GM19372 (cell line): Measurements from ENCODE around the gene SAT1.
A peak's percentile ranks its signal among the peaks of the same experiment; 100 is the strongest.
"Not testable (repeated sequence)": the region's sequence is repeated elsewhere in the genome, so short reads cannot be mapped to it uniquely, and the experiment has no call there.

Experiments
- ATAC-seq: cut with Tn5 transposase; IDR thresholded peaks from one replicate; pipeline ENCODE4 v1.9.1; 2021; ENCODE audit warnings: mild to moderate bottlenecking, low read depth, moderate library complexity; ENCODE audit not compliant: unreplicated experiment

The SAT1 gene

GRCh38 chrX:23782863-23783588 lies at the start of gene SAT1:
TSS of gene SAT1 (plus strand) at chrX:23783173. CDS start at chrX:23783352, 179 bp downstream.
- ATAC-seq = peak; percentile 81

GRCh38 chrX:23736030-23736429 lies 46.9 kb upstream of the SAT1 start:
- no peak for ATAC-seq

- no peak for ATAC-seq
These were observed 45.6 kb upstream of the SAT1 start for GRCh38 chrX:23737413-23737812.

- no peak for ATAC-seq
These were observed 40.7 kb upstream of the SAT1 start for GRCh38 chrX:23742174-23742696.

DNA sequence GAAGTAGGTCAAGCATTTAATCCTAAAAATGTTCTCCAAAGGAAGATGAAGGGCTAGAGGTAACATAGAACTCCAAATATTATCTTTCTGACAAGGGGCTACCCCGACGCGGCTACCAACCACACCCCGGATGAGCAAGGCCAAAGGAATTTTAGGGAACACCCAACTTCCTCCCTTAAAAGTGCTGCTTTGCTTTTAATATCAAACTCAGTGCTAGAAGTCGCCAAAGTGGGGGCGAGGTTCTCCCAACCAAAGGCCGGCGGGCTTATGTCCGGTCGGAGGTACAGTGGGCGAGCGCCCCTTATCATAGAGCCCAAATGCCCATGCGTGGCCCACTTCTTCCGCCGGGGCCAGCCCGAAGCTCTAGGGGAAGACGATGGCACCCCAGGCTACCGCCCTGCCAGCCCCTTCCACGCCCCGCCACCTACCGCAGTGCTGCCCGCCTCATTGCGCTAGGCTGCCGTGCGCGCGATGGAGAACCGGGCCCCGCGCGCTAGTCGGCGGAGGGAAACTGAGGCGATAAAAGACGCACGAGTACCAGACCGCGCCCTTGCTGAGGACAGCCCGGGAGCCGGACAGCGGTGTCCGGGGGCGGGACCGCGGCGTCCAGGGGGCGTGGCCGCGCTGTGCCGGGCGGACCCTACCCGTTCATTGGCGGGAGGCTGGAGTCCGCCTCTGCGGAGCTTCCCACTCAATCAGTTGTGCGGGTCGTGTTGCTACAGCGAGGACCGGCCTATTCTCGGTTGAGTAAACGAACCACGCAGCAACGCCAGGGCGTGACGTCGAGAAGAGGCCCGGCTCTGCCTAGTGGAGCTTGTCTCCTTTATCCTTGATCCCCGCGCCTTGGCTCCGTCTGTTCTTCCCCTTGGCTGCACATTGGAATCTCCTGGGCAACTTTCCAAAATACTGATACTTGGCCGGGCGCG lies 40.0 kb upstream of the SAT1 start, which contains the start of gene ACOT9:
TSS of gene ACOT9 (minus strand) at position 580 of the 926 bp plus-strand sequence. CDS start at position 448, 132 bp downstream.
- ATAC-seq = peak; percentile 95

DNA sequence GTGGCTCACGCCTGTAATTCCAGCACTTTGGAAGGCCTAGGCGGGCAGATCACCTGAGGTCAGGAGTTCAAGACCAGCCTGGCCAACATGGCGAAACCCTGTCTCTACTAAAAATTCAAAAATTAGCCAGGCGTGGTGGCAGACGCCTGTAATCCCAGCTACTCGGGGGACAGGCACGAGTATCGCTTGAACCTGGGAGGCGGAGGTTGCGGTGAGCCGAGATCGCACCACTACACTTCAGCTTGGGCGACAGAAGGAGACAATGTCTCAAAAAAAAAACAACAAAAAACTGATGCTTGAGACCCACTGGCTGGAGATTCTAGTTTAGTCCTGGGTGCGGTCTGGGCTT lies 39.4 kb upstream of the SAT1 start:
- not testable (repeated sequence) for ATAC-seq

DNA sequence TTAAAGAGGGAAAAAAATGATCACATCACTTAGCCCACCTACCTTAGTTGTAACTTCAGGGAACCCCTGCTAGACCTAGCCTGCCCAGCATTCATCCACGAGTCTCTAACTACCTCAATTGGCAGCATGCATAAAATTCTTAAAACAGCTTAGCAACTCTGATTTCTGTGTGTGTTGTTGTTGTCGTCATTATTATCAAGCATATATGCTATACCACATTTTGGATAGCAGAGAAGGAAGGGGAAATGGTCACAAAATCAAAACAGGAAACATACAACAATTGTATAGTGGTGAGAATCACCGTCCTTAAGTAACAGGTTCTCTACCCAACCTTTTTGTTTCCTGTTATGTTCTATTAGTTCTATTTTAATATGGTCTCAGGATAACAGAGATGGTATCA lies 37.2 kb upstream of the SAT1 start:
- ATAC-seq = no peak

- no peak for ATAC-seq
These were observed 33.8 kb upstream of the SAT1 start for GRCh38 chrX:23749129-23749528.

DNA sequence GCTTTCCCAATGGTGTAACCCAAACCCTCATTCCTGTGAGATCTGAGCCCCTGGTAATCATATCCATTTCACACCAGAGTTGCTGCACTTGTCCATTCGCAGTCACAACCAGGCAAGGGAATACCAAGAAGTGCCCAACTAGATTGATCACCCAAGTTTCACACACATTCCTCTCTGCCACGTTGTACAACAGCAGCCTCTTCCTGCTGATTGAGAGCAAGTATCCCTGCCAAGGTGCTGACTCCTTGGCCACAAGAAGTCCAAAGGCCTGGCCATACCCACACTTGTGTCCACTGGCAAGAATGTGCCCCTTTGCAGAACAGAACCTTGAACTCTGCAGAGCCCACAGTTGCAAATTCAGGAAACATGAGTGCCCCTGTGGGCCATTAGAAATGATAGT lies 33.4 kb upstream of the SAT1 start:
- no peak for ATAC-seq

- ATAC-seq = no peak
These were observed 30.1 kb upstream of the SAT1 start for GRCh38 chrX:23752740-23753415.

DNA sequence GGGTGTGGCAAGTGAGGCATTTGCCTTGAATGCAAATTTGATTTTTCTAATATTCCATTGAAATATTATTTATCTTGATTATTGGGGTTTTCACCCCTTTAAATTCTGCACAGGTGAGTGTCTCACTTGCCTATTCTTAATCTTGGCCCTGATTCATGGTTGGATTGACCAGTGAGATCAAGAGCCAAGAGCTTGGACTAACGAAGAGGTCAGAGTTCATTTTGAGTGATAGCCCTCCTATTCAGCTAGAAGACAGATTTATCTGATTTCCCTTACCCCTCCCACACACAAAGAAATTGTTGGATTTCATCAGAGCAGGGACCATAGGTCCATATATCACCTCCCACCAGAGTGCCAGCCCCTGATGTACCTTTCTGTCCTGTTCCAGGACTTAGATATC lies 28.3 kb upstream of the SAT1 start:
- no peak for ATAC-seq

- ATAC-seq = no peak
These were observed 26.8 kb upstream of the SAT1 start for GRCh38 chrX:23756165-23756564.

- no peak for ATAC-seq
These were observed 23.2 kb upstream of the SAT1 start for GRCh38 chrX:23759821-23760220.

GRCh38 chrX:23764188-23764984 lies 18.6 kb upstream of the SAT1 start:
- no peak for ATAC-seq

- no peak for ATAC-seq
These were observed 17.5 kb upstream of the SAT1 start for GRCh38 chrX:23765449-23765848.

DNA sequence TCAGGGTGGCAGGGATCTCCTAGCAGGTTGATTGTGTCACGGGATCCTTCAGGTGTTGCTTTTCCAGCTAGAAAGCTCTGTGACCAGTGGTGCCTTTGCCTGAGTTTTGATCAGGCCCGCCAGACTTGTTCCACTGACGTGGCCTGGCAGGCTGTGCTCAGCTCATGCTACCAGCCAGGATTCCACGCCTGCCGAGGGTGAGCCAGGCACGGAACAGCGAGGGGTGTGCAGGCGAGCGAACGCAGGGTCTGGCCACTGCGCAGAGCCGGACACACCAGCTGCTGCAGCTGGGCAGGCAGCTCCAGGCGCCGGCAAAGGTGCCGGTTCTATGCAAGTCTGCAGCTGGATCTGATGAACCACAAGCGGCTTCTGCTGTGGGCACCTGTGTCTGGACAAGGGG lies 17.1 kb upstream of the SAT1 start:
- ATAC-seq = no peak

GRCh38 chrX:23766650-23767551 lies 16.1 kb upstream of the SAT1 start:
- ATAC-seq = peak; percentile 82

DNA sequence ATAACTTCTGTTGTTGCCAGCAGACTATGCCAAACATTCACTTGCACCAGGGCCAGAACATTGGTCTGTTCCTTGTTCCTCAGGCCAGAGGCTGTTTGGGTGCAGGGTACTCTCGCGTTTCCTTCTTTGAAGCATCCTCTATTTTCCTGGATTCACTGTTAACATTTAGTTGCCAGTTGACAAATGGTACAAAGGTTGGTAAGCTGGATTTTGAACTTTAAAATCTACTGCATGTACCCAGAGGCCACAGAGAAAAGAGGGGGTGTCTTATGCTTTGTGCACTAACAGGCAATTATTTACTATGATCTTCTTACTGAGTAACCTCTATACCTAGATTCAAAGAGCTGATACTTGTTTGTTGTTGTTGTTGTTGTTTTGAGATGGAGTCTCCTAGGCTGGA lies 12.8 kb upstream of the SAT1 start:
- ATAC-seq = no peak

- not testable (repeated sequence) for ATAC-seq
These were observed 11.9 kb upstream of the SAT1 start for GRCh38 chrX:23771086-23771485.
